ENCODE results near the gene OSGEP.

DNA sequence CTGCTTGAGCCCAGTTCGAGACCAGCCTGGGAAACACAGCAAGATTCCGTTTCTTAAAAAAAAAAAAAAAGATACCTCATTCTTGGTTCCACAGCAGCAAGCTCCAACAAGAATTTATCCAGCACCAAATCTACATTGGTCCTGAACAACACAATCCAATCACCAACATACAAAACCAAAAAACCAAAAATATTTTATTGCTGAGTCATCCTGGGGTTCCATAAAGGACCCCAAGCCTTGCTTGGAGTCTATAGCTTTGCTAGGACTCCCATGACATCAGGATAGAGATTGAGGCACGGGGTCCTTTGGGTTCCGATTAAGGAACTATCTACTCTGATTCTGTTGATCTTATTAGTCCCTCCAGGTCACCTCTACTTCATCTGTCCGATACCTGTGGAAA lies 7.7 kb downstream of the OSGEP start:
- TF ChIP-seq, protein P1, sequence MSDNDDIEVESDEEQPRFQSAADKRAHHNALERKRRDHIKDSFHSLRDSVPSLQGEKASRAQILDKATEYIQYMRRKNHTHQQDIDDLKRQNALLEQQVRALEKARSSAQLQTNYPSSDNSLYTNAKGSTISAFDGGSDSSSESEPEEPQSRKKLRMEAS (IDR thresholded peaks at IDR 0.05; ENCODE audit: low read depth, low read length) = no peak
- TF ChIP-seq POLR2A (IDR thresholded peaks at IDR 0.05; ENCODE audit: extremely low read depth, insufficient read length) = no peak

Measured in NB4 (cell line).